ENCODE results near the gene TMEM30A.

The TMEM30A gene

DNA sequence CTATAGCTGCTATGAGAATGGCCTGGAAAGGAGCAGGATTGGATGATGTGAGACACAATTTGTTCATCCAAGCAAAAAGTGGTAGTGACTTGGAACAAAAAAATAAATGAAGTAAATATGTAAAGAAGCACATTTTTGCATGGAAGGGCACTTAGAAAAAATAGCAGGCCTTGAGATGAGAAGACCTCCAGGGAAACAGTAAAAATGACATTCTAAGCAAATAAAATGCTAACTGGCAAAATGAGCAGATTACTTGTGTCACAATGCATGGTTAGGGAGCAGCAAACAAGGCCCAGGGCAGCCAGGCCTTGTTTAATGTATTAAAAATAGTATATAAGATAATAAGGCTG is 21.2 kb downstream of the TMEM30A start:
- Histone ChIP-seq H2BK5ac (ENCODE audit: low read depth, low read length, poor library complexity, severe bottlenecking) (no peak overlapping the region), H3K36me3 (ENCODE audit: control insufficient read depth in 1 of 2, insufficient read depth in 2 of 2, low read depth in 1 of 2, low read length in 2 of 2) (peaks cover 16 to 67% of the 10 kb centered on the region in 2 experiments), H4K8ac (ENCODE audit: low read length) (no peak overlapping the region), H3K14ac (ENCODE audit: low read length in 2 of 2) (no peak overlapping the region), H3K23ac (ENCODE audit: low read length in 2 of 2) (no peak overlapping the region), H3K27me3 (ENCODE audit: control insufficient read depth in 1 of 2, insufficient read depth in 1 of 2, low read length in 2 of 2) (no peaks in the 10 kb centered on the region), H2AK5ac (ENCODE audit: low read length, severe bottlenecking) (no peak overlapping the region), H3K4me3 (ENCODE audit: insufficient read depth in 1 of 2, low read depth in 1 of 2, low read length in 2 of 2) (no peak overlapping the region), H3K9ac (ENCODE audit: low read length) (peak overlapping the region; percentile 47), H3K18ac (ENCODE audit: low read depth in 1 of 2, low read length in 2 of 2) (no peak overlapping the region), H2BK15ac (ENCODE audit: low read depth, poor library complexity, severe bottlenecking) (no peak overlapping the region), H3K4me1 (ENCODE audit: control insufficient read depth, insufficient read depth, low read depth, low read length) (no peaks in the 10 kb centered on the region), H4K91ac (ENCODE audit: low read length) (no peak overlapping the region), H3K4me2 (ENCODE audit: low read length, poor library complexity, severe bottlenecking) (no peak overlapping the region), H3K4ac (ENCODE audit: low read depth in 1 of 2, low read length in 2 of 2) (no peak overlapping the region), H2BK12ac (ENCODE audit: low read length in 2 of 2) (no peak overlapping the region), H2AFZ (ENCODE audit: low read depth, low read length) (no peak overlapping the region), H2BK120ac (ENCODE audit: low read depth, low read length) (no peak overlapping the region), H3K79me1 (replicated peaks; ENCODE audit: low read length, poor library complexity, severe bottlenecking) (peaks cover 4% of the 10 kb centered on the region), H3K27ac (ENCODE audit: low read length, poor library complexity, severe bottlenecking) (no peak overlapping the region), H3K9me3 (ENCODE audit: control insufficient read depth, low read length) (no peaks in the 10 kb centered on the region)
- no peak for DNase-seq

DNA sequence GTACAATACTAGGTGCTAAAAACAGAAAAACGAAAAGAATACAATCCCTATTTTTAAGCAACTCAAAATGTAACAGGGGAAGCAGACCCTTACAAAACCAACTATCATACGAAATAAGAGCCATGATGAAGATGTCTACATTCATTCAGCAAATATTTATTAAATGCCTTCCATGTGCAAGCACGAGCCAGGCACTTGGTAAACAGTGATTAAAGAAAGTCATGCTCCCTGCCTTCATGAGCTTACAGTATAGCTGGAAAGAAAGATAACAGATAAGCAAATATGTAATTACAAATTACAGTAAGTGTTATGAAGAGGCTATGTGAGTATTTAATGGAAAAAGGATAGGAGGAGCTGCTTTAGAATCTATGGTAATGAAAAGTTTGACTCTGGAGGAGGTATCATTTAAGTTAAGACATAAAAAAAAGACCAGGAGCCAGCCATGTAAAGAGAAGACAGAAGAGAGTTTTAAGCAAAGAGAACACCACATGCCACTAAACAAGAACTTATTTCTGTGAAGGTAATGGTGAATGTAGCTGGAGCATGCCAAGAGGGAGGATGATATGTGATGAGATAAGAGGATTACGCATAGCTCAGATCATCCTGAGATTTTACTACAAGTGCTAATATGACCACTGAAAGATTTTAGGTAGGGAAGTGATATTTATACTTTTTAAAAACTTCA is 21.7 kb downstream of the TMEM30A start:
- Histone ChIP-seq H3K79me1 (replicated peaks; ENCODE audit: low read length, poor library complexity, severe bottlenecking) (peaks cover 4% of the 10 kb centered on the region), H3K23ac (ENCODE audit: low read length in 2 of 2) (no peak overlapping the region), H3K36me3 (ENCODE audit: control insufficient read depth in 1 of 2, insufficient read depth in 2 of 2, low read depth in 1 of 2, low read length in 2 of 2) (peaks cover 16 to 70% of the 10 kb centered on the region in 2 experiments), H2BK120ac (ENCODE audit: low read depth, low read length) (no peak overlapping the region), H3K27ac (ENCODE audit: low read length, poor library complexity, severe bottlenecking) (no peak overlapping the region), H3K4me3 (ENCODE audit: insufficient read depth in 1 of 2, low read depth in 1 of 2, low read length in 2 of 2) (no peak overlapping the region), H4K8ac (ENCODE audit: low read length) (no peak overlapping the region), H2BK12ac (ENCODE audit: low read length in 2 of 2) (no peak overlapping the region), H2BK5ac (ENCODE audit: low read depth, low read length, poor library complexity, severe bottlenecking) (no peak overlapping the region), H4K91ac (ENCODE audit: low read length) (no peak overlapping the region), H3K4me1 (ENCODE audit: control insufficient read depth, insufficient read depth, low read depth, low read length) (no peaks in the 10 kb centered on the region), H3K9ac (ENCODE audit: low read length) (peak overlapping the region; percentile 47), H2AFZ (ENCODE audit: low read depth, low read length) (no peak overlapping the region), H3K27me3 (ENCODE audit: control insufficient read depth in 1 of 2, insufficient read depth in 1 of 2, low read length in 2 of 2) (no peaks in the 10 kb centered on the region), H3K18ac (ENCODE audit: low read depth in 1 of 2, low read length in 2 of 2) (no peak overlapping the region), H3K14ac (ENCODE audit: low read length in 2 of 2) (no peak overlapping the region), H3K4ac (ENCODE audit: low read depth in 1 of 2, low read length in 2 of 2) (no peak overlapping the region), H3K9me3 (ENCODE audit: control insufficient read depth, low read length) (no peaks in the 10 kb centered on the region), H2AK5ac (ENCODE audit: low read length, severe bottlenecking) (no peak overlapping the region), H3K4me2 (ENCODE audit: low read length, poor library complexity, severe bottlenecking) (no peak overlapping the region), H2BK15ac (ENCODE audit: low read depth, poor library complexity, severe bottlenecking) (no peak overlapping the region)
- 97% methylated on average over 3 of the region's 4 CpGs for WGBS
- DNase-seq, result no peak

DNA sequence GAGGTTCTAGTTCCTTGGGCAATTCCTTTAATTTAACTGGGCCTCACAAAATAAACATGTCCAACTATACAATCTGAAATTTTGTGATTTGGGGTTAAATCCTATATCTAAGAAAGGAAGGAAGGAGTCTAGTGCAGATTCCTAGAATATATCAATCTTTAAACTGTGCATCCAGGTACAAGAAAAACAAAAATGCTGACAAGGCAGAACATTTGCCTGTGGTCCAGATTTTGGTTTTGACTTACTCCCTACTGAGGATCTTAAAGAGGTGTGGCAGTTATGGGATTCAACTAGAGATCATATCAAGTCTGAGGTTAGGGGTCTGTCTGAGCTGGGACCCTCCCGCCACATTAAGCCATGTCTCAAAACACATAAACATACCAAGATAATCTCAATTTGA is 23.3 kb downstream of the TMEM30A start:
- DNase-seq, result no peak
- Histone ChIP-seq H3K4me3 (ENCODE audit: insufficient read depth in 1 of 2, low read depth in 1 of 2, low read length in 2 of 2) (no peak overlapping the region), H2AK5ac (ENCODE audit: low read length, severe bottlenecking) (no peak overlapping the region), H3K9me3 (ENCODE audit: control insufficient read depth, low read length) (no peaks in the 10 kb centered on the region), H2BK12ac (ENCODE audit: low read length in 2 of 2) (no peak overlapping the region), H3K23ac (ENCODE audit: low read length in 2 of 2) (no peak overlapping the region), H2BK15ac (ENCODE audit: low read depth, poor library complexity, severe bottlenecking) (no peak overlapping the region), H3K4me1 (ENCODE audit: control insufficient read depth, insufficient read depth, low read depth, low read length) (no peaks in the 10 kb centered on the region), H3K36me3 (ENCODE audit: control insufficient read depth in 1 of 2, insufficient read depth in 2 of 2, low read depth in 1 of 2, low read length in 2 of 2) (peaks cover 16 to 86% of the 10 kb centered on the region in 2 experiments), H2BK5ac (ENCODE audit: low read depth, low read length, poor library complexity, severe bottlenecking) (no peak overlapping the region), H2AFZ (ENCODE audit: low read depth, low read length) (no peak overlapping the region), H3K18ac (ENCODE audit: low read depth in 1 of 2, low read length in 2 of 2) (no peak overlapping the region), H3K27ac (ENCODE audit: low read length, poor library complexity, severe bottlenecking) (no peak overlapping the region), H2BK120ac (ENCODE audit: low read depth, low read length) (no peak overlapping the region), H3K9ac (ENCODE audit: low read length) (no peak overlapping the region), H3K79me1 (replicated peaks; ENCODE audit: low read length, poor library complexity, severe bottlenecking) (peaks cover 12% of the 10 kb centered on the region), H3K14ac (ENCODE audit: low read length in 2 of 2) (no peak overlapping the region), H4K91ac (ENCODE audit: low read length) (no peak overlapping the region), H3K4ac (ENCODE audit: low read depth in 1 of 2, low read length in 2 of 2) (no peak overlapping the region), H4K8ac (ENCODE audit: low read length) (no peak overlapping the region), H3K27me3 (ENCODE audit: control insufficient read depth in 1 of 2, insufficient read depth in 1 of 2, low read length in 2 of 2) (no peaks in the 10 kb centered on the region), H3K4me2 (ENCODE audit: low read length, poor library complexity, severe bottlenecking) (no peak overlapping the region)
- WGBS, result no CpG with 5 or more reads among the region's 1 CpG

DNA sequence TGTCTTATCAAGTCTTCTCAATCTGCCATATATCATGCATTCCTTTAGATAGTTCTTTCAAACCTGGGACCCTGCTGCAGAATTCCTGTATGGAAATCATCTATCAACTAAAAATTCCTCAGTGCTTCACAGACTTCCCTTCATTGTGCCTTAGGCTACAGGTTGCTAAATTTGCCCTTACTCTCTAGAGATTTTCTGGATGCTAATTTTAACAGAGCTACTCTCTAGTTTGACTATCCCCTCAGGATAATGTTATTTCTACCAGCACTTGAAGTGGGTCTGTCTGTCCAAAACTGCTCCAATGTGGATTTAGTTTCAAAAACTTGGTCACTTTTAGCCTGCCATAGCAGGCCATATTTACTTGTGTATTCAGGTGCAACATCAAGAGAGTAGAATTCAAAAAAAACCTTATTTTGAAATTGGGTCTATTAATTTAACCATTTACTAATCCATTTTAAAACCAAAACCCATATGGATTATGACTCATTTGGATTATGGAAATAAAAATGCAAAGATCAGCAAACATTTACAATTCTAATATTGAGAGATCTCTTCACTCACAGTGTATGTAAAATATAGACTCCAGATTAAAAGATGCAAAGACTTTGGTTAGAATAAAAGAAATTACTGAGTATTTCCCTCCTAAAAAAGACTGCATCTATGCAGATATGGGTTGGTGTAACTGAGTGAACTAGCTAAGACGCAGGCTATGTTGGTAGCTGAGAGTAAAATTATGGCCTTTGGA is 27.1 kb downstream of the TMEM30A start:
- Histone ChIP-seq H2BK120ac (ENCODE audit: low read depth, low read length) (no peak overlapping the region), H3K27ac (ENCODE audit: low read length, poor library complexity, severe bottlenecking) (no peak overlapping the region), H2BK15ac (ENCODE audit: low read depth, poor library complexity, severe bottlenecking) (no peak overlapping the region), H3K4ac (ENCODE audit: low read depth in 1 of 2, low read length in 2 of 2) (no peak overlapping the region), H3K23ac (ENCODE audit: low read length in 2 of 2) (no peak overlapping the region), H4K91ac (ENCODE audit: low read length) (no peak overlapping the region), H2AFZ (ENCODE audit: low read depth, low read length) (no peak overlapping the region), H3K18ac (ENCODE audit: low read depth in 1 of 2, low read length in 2 of 2) (no peak overlapping the region), H3K9ac (ENCODE audit: low read length) (no peak overlapping the region), H2BK12ac (ENCODE audit: low read length in 2 of 2) (no peak overlapping the region), H3K14ac (ENCODE audit: low read length in 2 of 2) (no peak overlapping the region), H3K4me3 (ENCODE audit: insufficient read depth in 1 of 2, low read depth in 1 of 2, low read length in 2 of 2) (no peak overlapping the region), H2BK5ac (ENCODE audit: low read depth, low read length, poor library complexity, severe bottlenecking) (no peak overlapping the region), H2AK5ac (ENCODE audit: low read length, severe bottlenecking) (no peak overlapping the region), H3K27me3 (ENCODE audit: control insufficient read depth in 1 of 2, insufficient read depth in 1 of 2, low read length in 2 of 2) (no peaks in the 10 kb centered on the region), H3K36me3 (ENCODE audit: control insufficient read depth in 1 of 2, insufficient read depth in 2 of 2, low read depth in 1 of 2, low read length in 2 of 2) (peaks cover 10 to 94% of the 10 kb centered on the region in 2 experiments), H3K79me1 (replicated peaks; ENCODE audit: low read length, poor library complexity, severe bottlenecking) (peaks cover 18% of the 10 kb centered on the region), H3K4me1 (ENCODE audit: control insufficient read depth, insufficient read depth, low read depth, low read length) (no peaks in the 10 kb centered on the region), H3K4me2 (ENCODE audit: low read length, poor library complexity, severe bottlenecking) (no peak overlapping the region), H3K9me3 (ENCODE audit: control insufficient read depth, low read length) (no peaks in the 10 kb centered on the region), H4K8ac (ENCODE audit: low read length) (no peak overlapping the region)
- DNase-seq, result no peak
- WGBS, result 100% methylated on average over 1 of the region's 1 CpG

Data from mesenchymal stem cell (in vitro differentiated cells and primary cell).